ENCODE data around the gene SLC17A9. TPM values are rescaled to one million over a fixed set of nuclear protein-coding genes. Genes with fewer than 3 reads are reported as not detected.

Gene SLC17A9
- total RNA-seq, 4 donors from 2014 or later: 3.8 to 19.0 (median 5.2) TPM

- Histone ChIP-seq H3K27ac (no peak overlapping the region), H3K4me3 (no peak overlapping the region), H3K36me3 (no peaks in the 10 kb centered on the region), H3K9me3 (no peaks in the 10 kb centered on the region), H3K27me3 (peaks cover 0 to 61% of the 10 kb centered on the region in 2 donors), H3K4me1 (peaks cover 0 to 29% (median 20%) of the 10 kb centered on the region in 4 donors)
- no peak for TF ChIP-seq POLR2A (IDR thresholded peaks at IDR 0.05)
- no peak for TF ChIP-seq CTCF (IDR thresholded peaks at IDR 0.05)
- no peak for DNase-seq
These were observed 56.1 kb downstream of the SLC17A9 start for GRCh38 chr20:63008541-63009044.

- Histone ChIP-seq H3K27ac (peak overlapping the region in 1 of 4 donors; percentile 8), H3K4me3 (peak overlapping the region in 1 of 4 donors; percentile 27), H3K9me3 (no peaks in the 10 kb centered on the region), H3K36me3 (no peaks in the 10 kb centered on the region), H3K4me1 (peaks cover 0 to 29% (median 20%) of the 10 kb centered on the region in 4 donors), H3K27me3 (peaks cover 0 to 56% of the 10 kb centered on the region in 2 donors)
- peak; percentile 70 to 90 (median 83) for DNase-seq
- TF ChIP-seq POLR2A (IDR thresholded peaks at IDR 0.05) (peak in 1 of 2 donors; percentile 13), CTCF (IDR thresholded peaks at IDR 0.05) (peak; percentile 92 to 96 (median 94))
These were observed 56.8 kb downstream of the SLC17A9 start for GRCh38 chr20:63009045-63009961.

- peak in 2 of 3 donors; percentile 78 to 87 for DNase-seq
- no peaks in the 10 kb centered on the region for H3K36me3 ChIP-seq
- peak overlapping the region in 1 of 4 donors; percentile 8 for H3K27ac ChIP-seq
- H3K4me3 ChIP-seq: peak overlapping the region in 3 of 4 donors; percentile 8 to 34 (median 27)
- H3K27me3 ChIP-seq: peaks cover 0 to 55% of the 10 kb centered on the region in 2 donors
- H3K9me3 ChIP-seq: no peaks in the 10 kb centered on the region
- no peak for TF ChIP-seq POLR2A (IDR thresholded peaks at IDR 0.05)
- no peak for TF ChIP-seq CTCF (IDR thresholded peaks at IDR 0.05)
- peaks cover 0 to 29% (median 20%) of the 10 kb centered on the region in 4 donors for H3K4me1 ChIP-seq
These were observed 57.7 kb downstream of the SLC17A9 start for GRCh38 chr20:63009988-63010769.

GRCh38 chr20:63011798-63012197, 59.3 kb downstream of the SLC17A9 start:
- no peak overlapping the region for H3K27ac ChIP-seq
- TF ChIP-seq POLR2A (IDR thresholded peaks at IDR 0.05) (no peak), CTCF (IDR thresholded peaks at IDR 0.05) (no peak)
- peaks cover 0 to 19% (median 13%) of the 10 kb centered on the region in 4 donors for H3K4me1 ChIP-seq
- peaks cover 0 to 43% of the 10 kb centered on the region in 2 donors for H3K27me3 ChIP-seq
- H3K9me3 ChIP-seq: no peaks in the 10 kb centered on the region
- no peak overlapping the region for H3K4me3 ChIP-seq
- H3K36me3 ChIP-seq: no peaks in the 10 kb centered on the region
- DNase-seq: no peak

GRCh38 chr20:63013207-63013606, 60.7 kb downstream of the SLC17A9 start:
- Histone ChIP-seq H3K27me3 (peaks cover 0 to 30% of the 10 kb centered on the region in 2 donors), H3K4me3 (no peak overlapping the region), H3K4me1 (peaks cover 0 to 12% (median 9%) of the 10 kb centered on the region in 4 donors), H3K9me3 (no peaks in the 10 kb centered on the region), H3K27ac (no peak overlapping the region), H3K36me3 (no peaks in the 10 kb centered on the region)
- no peak for DNase-seq
- TF ChIP-seq POLR2A (IDR thresholded peaks at IDR 0.05) (no peak), CTCF (IDR thresholded peaks at IDR 0.05) (no peak)

All from Peyer's patch (tissue), 4 donors.